DND-41 (cell line): ENCODE measurements around the gene SELENOI.

Experiments
- CTCF ChIP-seq: IDR thresholded peaks from 2 replicates; pipeline ENCODE4 v1.5.1; 2012; ENCODE audit warnings: borderline replicate concordance, low read length, moderate library complexity, mild to moderate bottlenecking; ENCODE audit not compliant: poor library complexity, severe bottlenecking; ENCODE audit errors: extremely low read depth
- EZH2 ChIP-seq: IDR thresholded peaks from 3 replicates; pipeline ENCODE4 v1.6.1; 2012; ENCODE audit warnings: borderline replicate concordance, low read depth, mild to moderate bottlenecking, moderate library complexity, low read length, inconsistent platforms; ENCODE audit not compliant: severe bottlenecking

- TF ChIP-seq CTCF (no peak), EZH2 (no peak)
These were observed 10.7 kb upstream of the SELENOI start for GRCh38 chr2:26335231-26335630.
